HG03139 (cell line): ENCODE data around the gene GPSM1.

Source experiments
- ATAC-seq: cut with Tn5 transposase; IDR thresholded peaks from one replicate; pipeline ENCODE4 v1.9.1; 2021; ENCODE audit not compliant: unreplicated experiment

The GPSM1 gene

GRCh38 chr9:136358888-136359287 lies 31.5 kb downstream of the GPSM1 start:
- ATAC-seq, result no peak

- no peak for ATAC-seq
These were observed 32.7 kb downstream of the GPSM1 start for GRCh38 chr9:136359774-136360718.

- no peak for ATAC-seq
These were observed 33.9 kb downstream of the GPSM1 start for GRCh38 chr9:136361047-136361753.

GRCh38 chr9:136361754-136362449 lies 34.6 kb downstream of the GPSM1 start:
- ATAC-seq, result no peak

GRCh38 chr9:136362450-136362784 lies 35.1 kb downstream of the GPSM1 start:
- no peak for ATAC-seq

GRCh38 chr9:136363106-136363948 lies 36.0 kb downstream of the GPSM1 start, which contains the start of gene DNLZ:
DNLZ (minus strand) TSS chr9:136363744; CDS start chr9:136363714, 30 bp downstream.
- peak; percentile 67 for ATAC-seq

GRCh38 chr9:136363949-136364748 lies 36.8 kb downstream of the GPSM1 start:
- ATAC-seq, result no peak

- no peak for ATAC-seq
These were observed 37.8 kb downstream of the GPSM1 start for GRCh38 chr9:136364942-136365774.

- ATAC-seq, result no peak
These were observed 38.5 kb downstream of the GPSM1 start for GRCh38 chr9:136365775-136366222.

- ATAC-seq, result no peak
These were observed 39.5 kb downstream of the GPSM1 start for GRCh38 chr9:136366826-136367225.

GRCh38 chr9:136367296-136368145 lies 40.2 kb downstream of the GPSM1 start:
- no peak for ATAC-seq

- ATAC-seq, result no peak
These were observed 40.9 kb downstream of the GPSM1 start for GRCh38 chr9:136368190-136368589.

GRCh38 chr9:136370037-136370436 lies 42.7 kb downstream of the GPSM1 start:
- no peak for ATAC-seq

- no peak for ATAC-seq
These were observed 43.6 kb downstream of the GPSM1 start for GRCh38 chr9:136370687-136371532.

- ATAC-seq, result no peak
These were observed 44.2 kb downstream of the GPSM1 start for GRCh38 chr9:136371533-136371880.

- no peak for ATAC-seq
These were observed 44.7 kb downstream of the GPSM1 start for GRCh38 chr9:136372006-136372405.
